HG03064 (cell line): ENCODE data around the gene SLC6A18.

ENCODE experiments used
- ATAC-seq: cut with Tn5 transposase; IDR thresholded peaks from one replicate; pipeline ENCODE4 v1.9.1; 2021; ENCODE audit warnings: low read depth; ENCODE audit not compliant: unreplicated experiment

Gene SLC6A18

DNA sequence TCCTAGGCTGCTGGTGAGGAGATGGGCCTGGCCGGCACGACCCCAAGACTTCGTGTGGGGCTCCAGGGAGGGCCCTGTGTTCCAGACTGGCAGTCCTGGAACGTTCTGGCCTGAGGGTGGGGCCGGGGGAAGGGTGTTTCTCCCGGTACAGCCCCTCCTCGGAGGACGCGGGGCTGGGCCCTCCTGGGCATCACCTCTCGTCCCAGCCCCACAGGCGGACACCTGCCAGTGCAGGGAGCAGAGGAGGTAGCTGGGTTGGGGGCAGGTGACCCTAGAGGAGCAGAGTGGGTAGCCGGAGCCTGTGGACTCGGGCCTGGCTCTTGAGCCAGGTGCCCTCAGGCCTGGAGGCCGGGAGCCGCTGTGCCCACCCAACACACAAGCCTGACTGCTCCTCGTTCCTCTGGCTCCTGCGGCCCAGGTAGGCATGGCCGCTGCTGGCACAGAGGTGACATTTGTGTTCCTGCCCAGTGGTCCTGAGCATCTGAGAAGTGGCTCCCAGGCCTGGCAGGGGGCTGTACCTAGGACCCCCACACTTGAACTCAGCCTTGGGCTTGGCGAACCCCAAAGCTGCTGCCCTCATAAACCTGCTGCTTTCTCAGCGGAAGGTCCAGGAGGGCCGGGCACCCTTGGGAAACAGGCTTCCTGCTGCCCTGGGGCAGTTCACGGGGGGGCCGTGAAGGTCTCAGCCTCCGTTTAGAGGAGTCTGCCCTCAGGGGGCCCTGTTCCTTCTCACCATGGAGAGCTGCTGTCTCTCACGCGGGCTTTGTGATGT, 23.0 kb upstream of the SLC6A18 start:
- ATAC-seq = no peak

DNA sequence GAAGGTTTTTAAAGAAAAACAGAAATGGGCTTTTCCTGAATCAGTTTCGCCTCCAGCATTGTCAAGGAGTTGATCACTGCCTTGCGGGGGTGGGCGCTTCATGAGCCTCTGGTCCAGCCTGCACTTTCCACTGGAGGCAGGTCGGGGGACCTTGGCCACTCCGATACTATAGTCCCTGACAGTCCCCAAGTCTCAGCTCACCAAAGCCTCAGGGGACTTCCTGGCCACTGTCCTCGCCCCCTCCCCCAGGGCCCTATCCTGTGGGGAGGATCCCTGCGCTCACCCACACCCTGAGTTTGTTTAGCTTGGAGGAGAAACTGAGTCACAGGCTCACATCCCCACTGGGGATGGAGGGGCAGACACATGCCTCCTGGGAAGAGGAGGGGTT, 22.4 kb upstream of the SLC6A18 start:
- ATAC-seq = no peak

DNA sequence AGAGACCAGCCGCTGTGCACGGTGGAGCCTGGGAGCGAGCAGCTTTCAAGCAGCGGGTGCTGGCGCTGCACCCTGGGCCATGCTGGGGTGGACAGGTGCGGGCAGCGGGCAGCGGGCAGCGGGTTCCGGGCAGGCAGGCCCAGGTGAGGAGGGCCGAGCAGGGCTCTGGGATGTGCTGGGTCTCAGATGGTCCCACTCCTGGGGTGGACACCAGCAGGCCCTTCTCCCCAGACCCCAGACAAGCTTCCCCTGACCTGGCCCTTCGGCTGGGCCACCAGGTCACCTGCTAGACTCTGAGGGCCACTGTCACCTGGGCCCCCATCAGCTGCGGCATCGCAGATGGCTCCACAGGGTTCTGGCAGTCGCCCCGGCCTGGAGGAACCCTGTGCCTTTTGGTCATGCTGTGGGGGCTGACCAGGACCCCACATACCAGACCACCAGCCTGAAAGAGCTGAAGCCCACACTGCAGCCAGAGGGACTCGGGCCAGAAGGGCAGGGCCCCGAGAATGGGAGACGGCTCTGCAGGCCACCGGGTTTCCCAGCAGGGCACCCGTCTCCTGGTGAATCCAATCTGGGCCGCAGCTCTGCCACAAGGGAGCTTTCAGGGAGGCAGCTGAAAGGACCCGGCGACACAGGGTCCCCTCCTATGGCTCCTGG, 21.7 kb upstream of the SLC6A18 start:
- no peak for ATAC-seq

DNA sequence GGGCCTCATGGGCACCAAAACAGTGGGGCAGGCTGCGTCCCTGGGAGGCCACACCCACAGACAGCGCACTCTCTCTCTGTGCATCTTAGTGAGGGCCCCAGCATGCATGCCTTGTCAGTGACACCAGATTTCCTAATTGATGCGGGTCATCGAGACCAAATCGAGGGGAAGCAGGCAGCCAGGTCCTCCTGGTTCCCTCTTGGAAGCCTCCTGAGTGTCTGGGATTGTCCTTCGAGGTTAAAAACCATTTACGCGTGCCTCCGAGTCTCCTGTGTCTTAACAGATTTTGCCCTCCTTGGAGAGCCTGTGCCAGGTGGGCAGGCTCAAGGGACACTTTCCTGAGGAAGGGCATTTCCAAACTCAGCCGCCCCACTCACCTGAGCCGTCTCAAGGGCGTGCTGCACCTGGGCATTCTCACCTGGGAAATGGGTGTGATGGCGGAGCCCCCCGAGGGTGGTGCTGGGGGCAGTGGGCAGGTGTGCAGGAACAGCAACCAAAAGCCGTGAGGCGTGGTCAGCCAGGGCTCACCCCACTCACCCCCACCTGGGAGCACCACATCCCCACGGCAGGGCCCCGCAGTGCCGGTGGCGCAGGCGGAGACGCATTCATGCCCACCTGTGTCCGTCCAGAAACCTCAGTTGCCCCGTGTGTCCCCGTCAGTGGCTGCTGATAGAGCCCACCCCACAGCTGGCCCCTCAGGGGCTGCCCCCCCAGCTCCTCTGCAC, 21.1 kb upstream of the SLC6A18 start:
- no peak for ATAC-seq

DNA sequence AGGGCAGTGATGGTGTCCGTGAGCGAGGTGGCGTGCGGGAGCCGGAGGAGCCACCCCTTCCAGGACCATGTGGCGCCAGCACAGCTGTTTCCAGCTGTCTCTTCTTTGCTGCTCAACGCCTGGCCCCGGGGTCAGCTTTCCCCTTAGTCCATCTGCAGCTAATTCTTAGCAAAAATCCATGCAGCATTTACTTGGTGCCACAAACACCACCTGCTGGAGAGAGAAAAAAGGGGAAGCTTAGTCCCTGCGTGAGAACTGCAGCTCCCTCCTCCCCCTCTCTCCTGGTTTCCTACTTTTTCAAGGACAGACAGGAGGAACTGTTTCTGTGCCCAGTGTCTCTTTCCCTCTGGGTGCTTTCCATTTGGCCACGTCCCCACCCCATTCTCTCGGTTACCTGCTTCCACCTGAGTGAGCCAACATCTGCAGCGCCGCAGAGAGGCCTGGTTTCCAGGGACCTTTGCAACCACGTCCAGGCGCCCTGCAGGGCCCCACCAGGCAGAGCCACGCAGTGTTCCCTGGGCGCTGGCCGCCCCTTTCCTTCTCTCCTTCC, 20.4 kb upstream of the SLC6A18 start:
- no peak for ATAC-seq

DNA sequence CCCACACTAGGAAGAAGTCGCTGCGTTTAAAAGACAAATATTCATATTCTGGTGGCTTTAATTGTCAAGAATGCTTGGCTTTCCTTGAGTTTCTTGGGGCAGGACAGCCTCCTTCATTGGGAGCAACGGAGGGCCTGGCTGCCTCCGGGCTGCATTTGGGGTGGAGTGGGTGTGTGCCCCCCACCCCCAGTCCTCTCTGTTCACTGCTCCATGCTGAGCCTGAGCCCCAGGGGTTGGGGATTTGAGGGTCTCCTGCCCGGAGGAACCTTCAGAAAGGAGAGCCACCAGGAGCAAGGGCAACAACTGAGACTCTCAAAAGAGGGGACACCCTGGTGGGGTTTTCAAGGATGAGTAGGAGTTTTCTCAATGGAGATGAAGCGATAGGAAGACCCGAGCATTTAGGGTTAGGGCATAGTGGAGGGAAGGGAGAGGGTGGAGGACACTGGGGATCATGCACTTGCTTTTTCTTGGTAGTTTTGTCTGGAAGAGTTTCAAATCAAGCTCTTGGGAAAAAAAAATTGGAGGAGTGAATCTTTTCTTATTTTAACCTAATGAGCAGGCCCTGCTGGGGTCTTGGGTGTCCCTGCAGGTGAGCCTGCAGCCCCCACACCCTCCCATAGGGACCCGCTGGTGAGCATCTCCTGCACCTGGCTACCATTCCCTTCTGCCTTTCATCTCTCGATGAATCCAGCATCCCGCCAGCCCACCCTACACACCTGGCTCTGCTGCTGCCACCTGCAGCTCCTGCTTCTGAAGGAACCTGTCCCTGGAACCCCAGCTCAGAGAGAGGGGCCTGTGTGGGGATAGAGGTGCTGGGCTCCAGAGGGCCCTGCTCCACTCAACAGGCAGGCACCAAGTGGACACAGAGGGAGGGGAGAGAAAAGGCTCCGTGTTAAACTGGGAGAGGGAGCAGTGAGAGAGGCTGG, 19.7 kb upstream of the SLC6A18 start:
- ATAC-seq = no peak

DNA sequence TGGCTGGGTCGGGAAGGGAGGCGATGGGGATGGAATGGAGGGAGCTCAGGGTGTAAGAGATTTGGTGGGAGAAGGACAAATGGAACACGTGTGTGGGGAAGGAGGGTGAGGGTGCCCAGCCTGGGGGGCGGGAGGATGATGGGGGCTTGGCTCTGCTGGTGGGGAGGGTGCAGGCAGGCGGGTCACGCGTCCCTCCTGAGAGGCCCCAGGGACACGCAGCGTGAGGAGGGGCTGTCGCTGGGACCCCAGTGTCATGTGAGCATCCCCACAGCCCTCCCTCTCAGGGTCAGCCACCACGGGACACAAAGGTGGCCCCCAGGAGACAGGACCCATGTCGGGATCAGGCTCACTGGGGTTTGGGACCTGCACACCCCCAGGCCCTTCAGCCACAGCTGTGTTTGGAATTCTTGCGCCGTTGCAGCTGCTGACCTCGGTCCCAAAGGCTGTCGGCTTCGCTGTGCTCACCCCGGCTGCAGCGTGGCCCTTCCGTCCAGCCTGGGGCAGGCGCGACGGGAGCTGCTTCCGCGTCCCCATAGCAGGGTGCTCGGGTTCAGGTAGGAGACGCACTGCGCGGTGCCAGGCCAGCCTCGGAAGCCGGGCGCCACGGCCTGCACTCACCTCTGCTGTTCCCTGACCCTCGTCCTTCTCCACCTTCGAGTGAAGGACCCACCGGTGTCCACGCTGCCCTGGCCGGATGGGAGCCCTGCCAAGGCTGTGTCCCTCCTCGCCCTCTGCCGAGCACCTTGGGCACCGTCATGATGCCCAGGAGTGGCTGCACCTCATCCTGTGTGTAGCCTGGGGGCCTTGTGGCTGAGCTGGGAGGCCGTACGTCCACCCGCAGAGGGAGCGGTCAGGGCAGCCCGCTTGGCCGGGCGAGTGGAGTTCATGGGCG, 18.4 kb upstream of the SLC6A18 start:
- no peak for ATAC-seq

DNA sequence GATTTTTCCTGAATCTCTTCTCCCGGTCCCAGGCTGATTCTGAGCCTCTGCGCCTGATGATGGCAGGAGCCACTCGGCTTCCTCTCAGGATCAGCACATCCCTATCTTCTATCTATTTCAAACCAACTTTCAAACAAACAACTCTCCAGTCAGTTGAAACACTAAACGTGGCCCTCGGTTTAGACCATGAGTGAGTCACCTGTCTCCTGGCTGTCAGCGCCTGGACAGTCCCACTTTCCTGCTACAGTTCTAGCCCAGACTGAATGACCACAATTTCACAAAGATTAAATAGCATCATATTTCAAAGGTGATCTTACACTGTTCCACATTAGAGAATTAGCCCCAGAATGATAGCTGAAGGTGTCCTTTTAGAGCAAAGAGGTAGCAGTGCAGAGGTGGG, 17.6 kb upstream of the SLC6A18 start:
- no peak for ATAC-seq

DNA sequence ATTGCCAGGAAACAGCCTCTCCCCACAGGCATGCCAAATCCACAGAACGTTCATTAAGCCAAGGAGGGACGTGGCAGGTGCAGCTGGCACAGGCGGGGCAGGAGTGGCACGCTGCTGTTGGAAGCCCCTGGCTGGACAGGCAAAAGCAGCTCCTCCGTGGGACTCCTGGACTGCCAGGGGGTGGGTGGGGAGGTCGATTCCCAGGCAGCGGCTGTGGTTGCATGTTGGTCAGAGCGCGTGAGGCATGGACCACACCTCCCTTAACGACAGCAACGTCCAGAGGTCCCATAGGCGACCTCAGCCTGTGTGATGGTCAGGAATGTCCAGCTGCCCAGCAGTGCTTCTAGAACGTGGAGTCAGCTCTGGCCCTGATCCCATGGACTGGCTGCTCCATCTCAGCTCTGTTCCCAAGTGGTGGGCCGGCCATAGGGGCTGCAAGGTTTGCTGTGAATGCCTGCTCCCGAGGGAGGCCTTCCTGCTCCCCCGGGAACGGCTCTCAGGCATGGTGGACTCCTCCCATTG, 16.9 kb upstream of the SLC6A18 start:
- ATAC-seq = no peak

DNA sequence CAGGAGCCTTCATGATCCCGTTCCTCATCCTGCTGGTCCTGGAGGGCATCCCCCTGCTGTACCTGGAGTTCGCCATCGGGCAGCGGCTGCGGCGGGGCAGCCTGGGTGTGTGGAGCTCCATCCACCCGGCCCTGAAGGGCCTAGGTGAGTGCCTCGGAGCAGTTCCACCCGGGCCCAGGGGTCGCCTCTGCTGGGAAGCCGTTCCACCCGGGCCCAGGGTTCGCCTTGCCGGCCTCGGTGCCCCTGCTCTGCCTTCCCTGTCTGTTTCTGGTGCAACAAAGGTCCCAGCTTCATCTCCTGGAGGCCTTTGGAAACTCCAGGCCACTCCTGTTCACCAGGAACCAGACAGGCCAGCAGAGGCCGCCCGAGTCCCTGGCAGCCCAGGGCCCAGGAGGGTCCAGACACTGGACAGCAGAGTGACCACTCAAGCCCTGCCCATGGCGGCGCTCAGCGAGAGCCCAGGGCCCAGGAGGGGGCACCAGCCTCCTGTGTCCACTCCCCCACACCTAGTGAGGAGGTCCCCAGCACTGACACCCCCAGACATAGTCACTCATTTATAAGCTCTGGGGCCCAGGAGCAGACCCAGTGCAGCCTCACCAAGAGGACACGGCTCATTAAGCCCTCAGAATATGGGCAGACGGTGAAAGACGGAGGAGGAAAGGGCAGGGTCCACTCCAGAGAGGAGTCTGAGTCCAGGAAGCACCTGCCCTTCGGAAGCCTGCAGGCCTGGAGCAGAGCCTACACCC, 16.3 kb upstream of the SLC6A18 start:
- no peak for ATAC-seq

DNA sequence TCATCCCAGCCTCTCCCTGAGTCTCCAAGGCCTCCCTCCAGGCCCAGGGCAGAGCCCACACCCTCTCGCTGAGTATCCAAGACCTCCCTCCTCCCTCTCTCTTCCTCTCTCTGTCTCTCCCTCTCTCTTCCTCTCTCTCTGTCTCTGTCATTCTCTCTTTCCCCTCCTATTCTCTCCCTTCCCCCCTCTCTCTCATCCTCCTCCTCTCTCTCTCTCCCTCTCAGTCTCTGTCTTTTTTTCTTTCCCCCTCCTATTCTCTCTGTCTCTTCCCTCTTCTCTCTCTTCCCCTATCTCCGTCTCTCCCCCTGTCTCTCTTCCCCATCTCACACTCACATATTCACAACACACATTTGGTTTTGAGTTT, 15.7 kb upstream of the SLC6A18 start:
- ATAC-seq = no peak

DNA sequence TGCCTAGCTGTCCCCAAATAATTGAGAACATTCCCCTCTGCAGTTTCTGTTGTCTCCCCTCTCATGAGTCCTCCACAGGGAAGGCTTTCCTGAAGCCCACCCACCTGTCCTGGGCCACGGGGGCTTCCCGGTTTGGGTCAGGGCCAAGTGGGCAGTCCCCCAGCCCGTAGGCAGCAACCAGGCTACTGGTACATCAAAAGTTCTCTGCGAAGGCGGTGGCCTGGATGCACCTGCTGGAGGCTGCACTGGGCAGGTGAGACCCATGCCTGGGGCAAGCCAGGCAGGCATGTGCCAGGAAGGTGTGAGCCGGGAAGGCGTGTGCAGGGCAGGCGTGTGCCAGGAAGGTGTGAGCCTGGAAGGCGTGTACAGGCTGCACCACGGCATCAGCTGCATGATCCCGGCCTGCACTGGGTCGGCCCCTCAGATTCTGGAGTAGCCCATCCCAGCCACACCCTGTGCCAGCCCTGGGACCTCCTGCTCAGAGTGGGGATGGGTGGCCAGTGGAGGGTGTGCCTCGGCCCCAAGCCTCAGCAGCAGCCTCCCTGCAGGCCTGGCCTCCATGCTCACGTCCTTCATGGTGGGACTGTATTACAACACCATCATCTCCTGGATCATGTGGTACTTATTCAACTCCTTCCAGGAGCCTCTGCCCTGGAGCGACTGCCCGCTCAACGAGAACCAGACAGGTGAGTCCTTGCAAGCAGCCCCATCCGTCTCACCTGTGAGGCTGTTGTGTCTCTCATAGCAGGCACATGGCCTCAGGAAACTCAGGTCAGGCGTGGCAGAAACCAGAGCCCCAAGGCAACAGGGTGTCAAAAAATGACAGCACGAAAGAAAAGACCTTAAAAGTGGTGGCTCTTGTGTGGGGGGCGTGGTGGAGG, 15.0 kb upstream of the SLC6A18 start:
- no peak for ATAC-seq

DNA sequence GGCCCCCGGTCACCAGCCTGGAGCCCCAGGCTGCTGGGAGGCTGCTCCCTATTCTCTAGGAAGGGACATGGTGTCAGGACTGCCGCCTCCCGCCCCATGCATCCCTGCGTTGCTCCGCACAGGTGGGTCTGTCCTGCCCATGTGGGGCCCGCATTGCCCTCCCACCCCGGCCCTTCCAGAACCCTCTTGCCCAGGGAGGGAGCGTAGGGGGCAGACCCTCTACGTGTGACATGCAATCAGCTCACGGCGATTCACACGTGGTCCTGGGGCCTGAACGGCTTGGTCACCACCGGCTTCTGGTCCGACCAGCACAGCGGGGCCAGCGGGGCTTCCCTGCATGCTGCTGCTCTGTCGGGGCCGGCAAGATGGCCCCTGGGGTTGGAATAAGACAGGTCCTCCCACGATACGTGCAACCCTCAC, 14.3 kb upstream of the SLC6A18 start:
- no peak for ATAC-seq

DNA sequence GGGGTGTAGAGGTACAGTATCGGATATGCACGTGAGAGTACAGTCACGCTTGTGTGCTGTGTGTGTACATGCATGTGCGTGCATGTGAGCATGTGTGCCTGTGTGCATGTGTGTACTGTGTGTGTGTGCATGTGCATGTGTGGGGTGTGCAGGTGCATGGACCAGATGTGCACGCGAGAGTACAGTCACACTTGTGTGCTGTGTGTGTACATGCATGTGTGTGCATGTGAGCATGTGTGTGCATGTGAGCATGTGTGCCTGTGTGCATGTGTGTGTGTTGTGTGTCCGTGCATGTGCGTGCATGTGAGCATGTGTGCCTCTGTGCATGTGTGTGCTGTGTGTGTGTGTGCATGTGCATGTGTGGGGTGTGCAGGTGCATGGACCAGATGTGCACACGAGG, 13.5 kb upstream of the SLC6A18 start:
- no peak for ATAC-seq

DNA sequence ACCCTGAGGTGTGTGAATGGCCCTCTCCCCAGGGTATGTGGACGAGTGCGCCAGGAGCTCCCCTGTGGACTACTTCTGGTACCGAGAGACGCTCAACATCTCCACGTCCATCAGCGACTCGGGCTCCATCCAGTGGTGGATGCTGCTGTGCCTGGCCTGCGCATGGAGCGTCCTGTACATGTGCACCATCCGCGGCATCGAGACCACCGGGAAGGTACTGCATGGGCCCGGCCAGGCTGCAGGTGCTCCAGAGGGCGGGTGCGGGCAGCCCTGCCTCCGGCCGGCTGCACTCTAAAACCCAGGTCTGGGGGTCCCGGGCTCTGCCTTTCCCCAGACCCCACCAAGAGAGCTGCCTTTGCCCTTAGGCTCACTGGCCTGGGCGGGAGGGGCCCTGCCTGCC, 12.9 kb upstream of the SLC6A18 start:
- ATAC-seq = no peak

DNA sequence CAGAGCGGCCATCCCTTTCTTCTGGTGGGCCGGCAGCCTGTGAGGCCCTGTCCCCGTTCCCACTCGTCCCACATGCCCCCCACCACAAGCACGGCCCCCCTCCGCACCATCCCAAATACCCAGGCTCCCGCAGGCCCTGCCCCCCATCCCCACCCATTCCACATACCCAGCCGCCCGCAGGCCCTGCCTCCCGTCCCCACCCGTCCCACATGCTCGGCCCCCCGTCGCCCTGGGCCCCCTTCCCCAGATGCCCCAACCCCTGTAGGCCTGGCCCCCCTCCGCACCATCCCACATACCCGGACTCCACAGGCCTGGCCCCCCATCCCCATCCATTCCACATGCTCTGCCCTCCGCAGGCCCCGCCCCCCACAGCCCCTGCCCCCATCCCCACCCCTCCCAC, 12.3 kb upstream of the SLC6A18 start:
- ATAC-seq = no peak

DNA sequence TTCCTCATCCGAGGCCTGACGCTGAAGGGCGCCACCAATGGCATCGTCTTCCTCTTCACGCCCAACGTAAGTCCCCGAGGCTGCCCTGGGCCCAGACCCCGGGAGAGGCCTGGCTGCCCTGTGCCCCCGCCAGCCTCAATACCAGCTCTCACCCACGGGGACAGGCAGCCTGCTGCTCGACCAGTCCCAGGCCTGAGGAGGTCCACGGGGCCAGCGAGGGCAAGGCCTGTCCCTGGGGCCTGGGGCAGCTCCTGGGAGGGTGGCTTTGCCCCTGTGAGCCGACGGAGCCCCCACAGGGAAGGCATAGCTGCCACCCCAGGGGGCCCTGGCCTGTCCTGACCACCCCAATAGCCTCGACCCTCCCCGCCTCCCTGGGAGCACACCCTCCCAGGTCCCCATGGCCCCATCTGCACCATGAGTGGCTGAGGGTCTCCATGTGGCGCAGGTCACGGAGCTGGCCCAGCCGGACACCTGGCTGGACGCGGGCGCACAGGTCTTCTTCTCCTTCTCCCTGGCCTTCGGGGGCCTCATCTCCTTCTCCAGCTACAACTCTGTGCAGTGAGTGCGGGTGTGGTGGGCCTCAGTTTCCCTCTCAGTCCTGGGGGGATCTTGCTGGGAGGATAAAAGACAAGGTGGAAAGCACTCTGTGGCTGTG, 11.5 kb upstream of the SLC6A18 start:
- no peak for ATAC-seq
